ENCODE data around the gene APH1B. TPM values are rescaled to one million over a fixed set of nuclear protein-coding genes. Genes with fewer than 3 reads are reported as not detected.

The APH1B gene
- total and polyA plus RNA-seq, 9 of the 15 experiments (the other 6 are each of a cell fraction or from before 2014, with no cell fraction given): 5.1 to 9.7 (median 7.0) TPM

DNA sequence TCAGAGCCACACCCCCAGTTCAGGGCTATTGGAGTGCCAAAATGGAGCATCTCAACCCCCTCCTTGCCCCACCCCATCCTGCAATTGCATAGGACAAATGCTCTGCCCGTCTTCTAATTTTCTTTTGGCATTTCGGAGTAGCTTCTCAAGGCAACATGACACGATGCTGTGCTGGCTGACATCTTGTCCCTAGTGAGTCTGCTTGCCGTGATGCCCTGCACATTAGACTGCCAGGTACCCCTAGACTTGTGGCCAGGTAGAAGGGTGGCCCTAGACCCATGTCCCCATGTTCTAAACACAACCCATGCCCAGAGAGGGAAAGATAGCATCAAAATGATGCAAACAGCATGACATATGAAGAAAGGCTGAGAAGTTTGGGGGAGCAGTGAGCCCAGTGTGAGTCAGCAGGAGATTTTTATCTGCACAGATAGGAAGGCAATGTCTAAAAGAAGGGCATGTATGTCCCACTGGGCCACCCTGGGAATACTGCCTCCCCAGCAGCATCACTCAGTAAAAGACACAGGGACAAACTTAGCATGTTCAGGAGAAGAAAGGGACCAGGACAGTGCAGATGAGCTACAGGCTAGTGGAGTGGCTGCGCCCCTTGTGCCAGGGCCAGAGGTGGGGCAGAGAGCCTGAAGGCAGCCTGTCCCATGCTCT is 67.5 kb downstream of the APH1B start (continued):
- TF ChIP-seq, protein P1, sequence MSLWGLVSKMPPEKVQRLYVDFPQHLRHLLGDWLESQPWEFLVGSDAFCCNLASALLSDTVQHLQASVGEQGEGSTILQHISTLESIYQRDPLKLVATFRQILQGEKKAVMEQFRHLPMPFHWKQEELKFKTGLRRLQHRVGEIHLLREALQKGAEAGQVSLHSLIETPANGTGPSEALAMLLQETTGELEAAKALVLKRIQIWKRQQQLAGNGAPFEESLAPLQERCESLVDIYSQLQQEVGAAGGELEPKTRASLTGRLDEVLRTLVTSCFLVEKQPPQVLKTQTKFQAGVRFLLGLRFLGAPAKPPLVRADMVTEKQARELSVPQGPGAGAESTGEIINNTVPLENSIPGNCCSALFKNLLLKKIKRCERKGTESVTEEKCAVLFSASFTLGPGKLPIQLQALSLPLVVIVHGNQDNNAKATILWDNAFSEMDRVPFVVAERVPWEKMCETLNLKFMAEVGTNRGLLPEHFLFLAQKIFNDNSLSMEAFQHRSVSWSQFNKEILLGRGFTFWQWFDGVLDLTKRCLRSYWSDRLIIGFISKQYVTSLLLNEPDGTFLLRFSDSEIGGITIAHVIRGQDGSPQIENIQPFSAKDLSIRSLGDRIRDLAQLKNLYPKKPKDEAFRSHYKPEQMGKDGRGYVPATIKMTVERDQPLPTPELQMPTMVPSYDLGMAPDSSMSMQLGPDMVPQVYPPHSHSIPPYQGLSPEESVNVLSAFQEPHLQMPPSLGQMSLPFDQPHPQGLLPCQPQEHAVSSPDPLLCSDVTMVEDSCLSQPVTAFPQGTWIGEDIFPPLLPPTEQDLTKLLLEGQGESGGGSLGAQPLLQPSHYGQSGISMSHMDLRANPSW (CRISPR knock-in tag; IDR thresholded peaks at IDR 0.05): no peak
- TF ChIP-seq PTTG1 (tag; IDR thresholded peaks at IDR 0.05; ENCODE audit: low read depth): no peak; the same call in 1 of the 2 replicates
- no peak for TF ChIP-seq CREBBP (IDR thresholded peaks at IDR 0.05; ENCODE audit: low read depth, low read length)
- TF ChIP-seq IFI16 (CRISPR knock-in tag; IDR thresholded peaks at IDR 0.05): 0 out of 2 replicates have a peak, but pooled peaks have one; percentile 56
- TF ChIP-seq, protein P2, sequence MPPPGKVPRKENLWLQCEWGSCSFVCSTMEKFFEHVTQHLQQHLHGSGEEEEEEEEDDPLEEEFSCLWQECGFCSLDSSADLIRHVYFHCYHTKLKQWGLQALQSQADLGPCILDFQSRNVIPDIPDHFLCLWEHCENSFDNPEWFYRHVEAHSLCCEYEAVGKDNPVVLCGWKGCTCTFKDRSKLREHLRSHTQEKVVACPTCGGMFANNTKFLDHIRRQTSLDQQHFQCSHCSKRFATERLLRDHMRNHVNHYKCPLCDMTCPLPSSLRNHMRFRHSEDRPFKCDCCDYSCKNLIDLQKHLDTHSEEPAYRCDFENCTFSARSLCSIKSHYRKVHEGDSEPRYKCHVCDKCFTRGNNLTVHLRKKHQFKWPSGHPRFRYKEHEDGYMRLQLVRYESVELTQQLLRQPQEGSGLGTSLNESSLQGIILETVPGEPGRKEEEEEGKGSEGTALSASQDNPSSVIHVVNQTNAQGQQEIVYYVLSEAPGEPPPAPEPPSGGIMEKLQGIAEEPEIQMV (tag; conservative IDR thresholded peaks at IDR 0.05; ENCODE audit: low read depth): 0 out of 2 replicates have a peak, but pooled peaks have one; percentile 5
- no peak for TF ChIP-seq PML (IDR thresholded peaks at IDR 0.05; ENCODE audit: low read length)
- TF ChIP-seq, protein P3, sequence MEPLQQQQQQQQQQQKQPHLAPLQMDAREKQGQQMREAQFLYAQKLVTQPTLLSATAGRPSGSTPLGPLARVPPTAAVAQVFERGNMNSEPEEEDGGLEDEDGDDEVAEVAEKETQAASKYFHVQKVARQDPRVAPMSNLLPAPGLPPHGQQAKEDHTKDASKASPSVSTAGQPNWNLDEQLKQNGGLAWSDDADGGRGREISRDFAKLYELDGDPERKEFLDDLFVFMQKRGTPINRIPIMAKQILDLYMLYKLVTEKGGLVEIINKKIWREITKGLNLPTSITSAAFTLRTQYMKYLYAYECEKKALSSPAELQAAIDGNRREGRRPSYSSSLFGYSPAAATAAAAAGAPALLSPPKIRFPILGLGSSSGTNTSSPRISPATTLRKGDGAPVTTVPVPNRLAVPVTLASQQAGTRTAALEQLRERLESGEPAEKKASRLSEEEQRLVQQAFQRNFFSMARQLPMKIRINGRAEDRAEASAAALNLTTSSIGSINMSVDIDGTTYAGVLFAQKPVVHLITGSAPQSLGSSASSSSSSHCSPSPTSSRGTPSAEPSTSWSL (CRISPR knock-in tag; IDR thresholded peaks at IDR 0.05; ENCODE audit: borderline replicate concordance): no peak
- peak; percentile 79; the same call in 1 of the 2 replicates for TF ChIP-seq ZSCAN32 (CRISPR knock-in tag; IDR thresholded peaks at IDR 0.05)
- TF ChIP-seq, protein P4, sequence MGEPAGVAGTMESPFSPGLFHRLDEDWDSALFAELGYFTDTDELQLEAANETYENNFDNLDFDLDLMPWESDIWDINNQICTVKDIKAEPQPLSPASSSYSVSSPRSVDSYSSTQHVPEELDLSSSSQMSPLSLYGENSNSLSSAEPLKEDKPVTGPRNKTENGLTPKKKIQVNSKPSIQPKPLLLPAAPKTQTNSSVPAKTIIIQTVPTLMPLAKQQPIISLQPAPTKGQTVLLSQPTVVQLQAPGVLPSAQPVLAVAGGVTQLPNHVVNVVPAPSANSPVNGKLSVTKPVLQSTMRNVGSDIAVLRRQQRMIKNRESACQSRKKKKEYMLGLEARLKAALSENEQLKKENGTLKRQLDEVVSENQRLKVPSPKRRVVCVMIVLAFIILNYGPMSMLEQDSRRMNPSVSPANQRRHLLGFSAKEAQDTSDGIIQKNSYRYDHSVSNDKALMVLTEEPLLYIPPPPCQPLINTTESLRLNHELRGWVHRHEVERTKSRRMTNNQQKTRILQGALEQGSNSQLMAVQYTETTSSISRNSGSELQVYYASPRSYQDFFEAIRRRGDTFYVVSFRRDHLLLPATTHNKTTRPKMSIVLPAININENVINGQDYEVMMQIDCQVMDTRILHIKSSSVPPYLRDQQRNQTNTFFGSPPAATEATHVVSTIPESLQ (CRISPR knock-in tag; IDR thresholded peaks at IDR 0.05): no peak
- no peak for TF ChIP-seq CHD4 (IDR thresholded peaks at IDR 0.05; ENCODE audit: insufficient read depth, insufficient replicate concordance, low read depth, low read length, poor library complexity, severe bottlenecking)
- TF ChIP-seq KDM5B (IDR thresholded peaks at IDR 0.05; ENCODE audit: insufficient replicate concordance, low read depth, low read length): no peak
- no peak for TF ChIP-seq ARID4B (CRISPR knock-in tag; IDR thresholded peaks at IDR 0.05)
- no peak for TF ChIP-seq PCBP2 (IDR thresholded peaks at IDR 0.05; ENCODE audit: low read depth, low read length, poor library complexity, severe bottlenecking)
